ENCODE results near the gene ESYT3.
A peak's percentile ranks its signal among the peaks of the same experiment; 100 is the strongest.

The ESYT3 gene

DNA sequence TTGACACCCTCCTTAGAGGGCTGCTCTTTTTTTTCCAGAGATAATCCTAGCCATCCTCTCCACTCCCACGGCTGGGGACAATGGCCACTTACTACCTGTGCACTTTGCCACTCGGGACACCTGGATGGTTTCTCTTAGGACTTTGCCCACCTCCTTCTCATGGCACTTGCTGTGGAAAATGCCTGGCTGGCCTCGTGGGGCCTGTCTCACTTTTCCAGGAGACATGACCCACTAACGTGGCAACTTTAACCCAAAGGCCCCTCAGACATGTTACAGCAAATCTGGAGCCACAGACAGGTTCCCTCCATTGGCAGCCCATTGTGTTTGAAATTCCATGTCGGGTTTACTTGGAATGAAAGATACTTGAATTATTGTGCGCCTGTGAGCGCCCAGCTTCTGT, 29.4 kb upstream of the ESYT3 start:
- Histone ChIP-seq H3K14ac (ENCODE audit: low read length) (no peak overlapping the region), H3K4me1 (ENCODE audit: control insufficient read depth in 1 of 2, insufficient read depth in 2 of 2, low read length in 2 of 2) (peaks cover 0 to 2% of the 10 kb centered on the region in 2 experiments), H3K9me3 (ENCODE audit: insufficient read depth, low read depth, low read length) (no peaks in the 10 kb centered on the region), H3K27me3 (ENCODE audit: insufficient read depth, low read length) (peaks cover 2% of the 10 kb centered on the region), H2BK12ac (ENCODE audit: low read length) (no peak overlapping the region), H3K36me3 (ENCODE audit: control insufficient read depth in 1 of 2, insufficient read depth in 2 of 2, low read length in 2 of 2) (peaks cover 19 to 37% of the 10 kb centered on the region in 2 experiments), H4K8ac (ENCODE audit: low read depth, low read length) (no peak overlapping the region), H3K23ac (ENCODE audit: low read length) (no peak overlapping the region), H4K12ac (ENCODE audit: low read depth, low read length) (no peak overlapping the region), H3K4me2 (ENCODE audit: low read length) (no peak overlapping the region), H3K4me3 (ENCODE audit: low read depth, low read length) (no peak overlapping the region), H3K9ac (ENCODE audit: low read length) (no peak overlapping the region), H3K4ac (ENCODE audit: low read depth, low read length) (no peak overlapping the region), H2AK5ac (ENCODE audit: low read length) (no peak overlapping the region), H3K79me2 (ENCODE audit: control insufficient read depth, insufficient read depth, low read length, poor library complexity) (no peaks in the 10 kb centered on the region), H4K91ac (ENCODE audit: low read depth, low read length) (no peak overlapping the region), H2AFZ (ENCODE audit: insufficient read depth, low read length, poor library complexity) (no peak overlapping the region), H2BK5ac (ENCODE audit: low read depth, low read length, poor library complexity) (no peak overlapping the region), H2BK120ac (ENCODE audit: insufficient read depth, low read length, poor library complexity) (no peak overlapping the region), H3K18ac (ENCODE audit: low read length) (no peak overlapping the region), H3K27ac (ENCODE audit: low read depth, low read length) (no peak overlapping the region), H3K79me1 (ENCODE audit: low read length) (no peaks in the 10 kb centered on the region)
- no CpG with 5 or more reads among the region's 7 CpGs for WGBS (ENCODE audit: extremely low coverage, insufficient coverage, insufficient read length)
- DNase-seq: no peak

DNA sequence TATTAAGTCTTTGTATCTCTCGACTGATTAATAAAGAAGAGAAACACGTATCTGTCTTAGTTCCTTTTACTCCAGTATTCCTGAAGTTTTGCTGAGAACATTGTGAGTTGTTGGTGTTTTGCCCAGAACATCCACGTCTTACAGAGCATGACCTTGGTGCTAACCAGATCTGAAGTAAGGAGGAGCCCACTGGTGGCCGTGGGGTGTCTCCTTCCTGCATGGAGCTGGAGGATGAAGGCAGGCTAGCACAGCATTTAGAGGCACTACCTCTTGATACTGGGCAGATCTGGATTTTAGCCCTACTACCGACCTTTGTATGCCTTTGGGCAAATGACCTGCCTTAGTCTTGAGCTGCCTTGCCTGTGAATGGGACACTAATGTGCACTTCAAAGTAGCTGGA, 28.9 kb upstream of the ESYT3 start:
- H3K4me2 ChIP-seq (ENCODE audit: low read length): no peak overlapping the region
- H4K91ac ChIP-seq (ENCODE audit: low read depth, low read length): no peak overlapping the region
- H2BK120ac ChIP-seq (ENCODE audit: insufficient read depth, low read length, poor library complexity): no peak overlapping the region
- H3K23ac ChIP-seq (ENCODE audit: low read length): no peak overlapping the region
- no peak overlapping the region for H3K4ac ChIP-seq (ENCODE audit: low read depth, low read length)
- no peak overlapping the region for H4K8ac ChIP-seq (ENCODE audit: low read depth, low read length)
- H3K4me3 ChIP-seq (ENCODE audit: low read depth, low read length): no peak overlapping the region
- no peaks in the 10 kb centered on the region for H3K79me2 ChIP-seq (ENCODE audit: control insufficient read depth, insufficient read depth, low read length, poor library complexity)
- no peak overlapping the region for H2BK12ac ChIP-seq (ENCODE audit: low read length)
- H4K12ac ChIP-seq (ENCODE audit: low read depth, low read length): no peak overlapping the region
- peaks cover 19 to 35% of the 10 kb centered on the region in 2 experiments for H3K36me3 ChIP-seq (ENCODE audit: control insufficient read depth in 1 of 2, insufficient read depth in 2 of 2, low read length in 2 of 2)
- H3K9ac ChIP-seq (ENCODE audit: low read length): no peak overlapping the region
- no peak overlapping the region for H2AFZ ChIP-seq (ENCODE audit: insufficient read depth, low read length, poor library complexity)
- WGBS (ENCODE audit: extremely low coverage, insufficient coverage, insufficient read length): no CpG with 5 or more reads among the region's 5 CpGs
- no peak overlapping the region for H3K27ac ChIP-seq (ENCODE audit: low read depth, low read length)
- peaks cover 0 to 2% of the 10 kb centered on the region in 2 experiments for H3K4me1 ChIP-seq (ENCODE audit: control insufficient read depth in 1 of 2, insufficient read depth in 2 of 2, low read length in 2 of 2)
- no peak for DNase-seq
- peaks cover 2% of the 10 kb centered on the region for H3K27me3 ChIP-seq (ENCODE audit: insufficient read depth, low read length)
- H3K18ac ChIP-seq (ENCODE audit: low read length): no peak overlapping the region
- H2BK5ac ChIP-seq (ENCODE audit: low read depth, low read length, poor library complexity): no peak overlapping the region
- H3K14ac ChIP-seq (ENCODE audit: low read length): no peak overlapping the region
- H3K9me3 ChIP-seq (ENCODE audit: insufficient read depth, low read depth, low read length): no peaks in the 10 kb centered on the region
- no peaks in the 10 kb centered on the region for H3K79me1 ChIP-seq (ENCODE audit: low read length)
- no peak overlapping the region for H2AK5ac ChIP-seq (ENCODE audit: low read length)

DNA sequence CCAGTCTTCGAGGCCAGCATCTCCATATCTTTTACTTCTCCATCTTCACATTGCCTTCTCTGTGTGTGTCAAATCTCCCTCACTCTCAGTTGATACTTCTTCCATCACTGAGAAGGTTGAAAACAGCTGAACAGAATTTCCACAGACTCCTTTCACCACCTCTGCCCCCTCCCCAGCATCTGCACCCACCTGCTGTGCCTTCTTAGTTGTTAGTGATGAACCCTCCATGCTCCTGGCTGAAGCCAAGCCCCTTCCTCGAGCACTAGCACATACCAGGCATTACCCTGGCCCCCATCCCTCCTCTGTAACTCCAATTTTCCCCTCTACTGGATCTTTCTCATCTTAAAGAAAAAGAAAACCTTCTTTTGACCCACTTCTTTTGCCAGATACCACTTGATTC, 27.8 kb upstream of the ESYT3 start:
- Histone ChIP-seq H3K9me3 (ENCODE audit: insufficient read depth, low read depth, low read length) (peaks cover 1% of the 10 kb centered on the region), H2BK5ac (ENCODE audit: low read depth, low read length, poor library complexity) (no peak overlapping the region), H3K23ac (ENCODE audit: low read length) (no peak overlapping the region), H4K12ac (ENCODE audit: low read depth, low read length) (no peak overlapping the region), H3K14ac (ENCODE audit: low read length) (no peak overlapping the region), H3K9ac (ENCODE audit: low read length) (no peak overlapping the region), H4K8ac (ENCODE audit: low read depth, low read length) (no peak overlapping the region), H4K91ac (ENCODE audit: low read depth, low read length) (no peak overlapping the region), H3K79me1 (ENCODE audit: low read length) (no peaks in the 10 kb centered on the region), H2BK120ac (ENCODE audit: insufficient read depth, low read length, poor library complexity) (no peak overlapping the region), H3K18ac (ENCODE audit: low read length) (no peak overlapping the region), H3K4ac (ENCODE audit: low read depth, low read length) (no peak overlapping the region), H2BK12ac (ENCODE audit: low read length) (no peak overlapping the region), H3K79me2 (ENCODE audit: control insufficient read depth, insufficient read depth, low read length, poor library complexity) (no peaks in the 10 kb centered on the region), H3K27me3 (ENCODE audit: insufficient read depth, low read length) (peaks cover 2% of the 10 kb centered on the region), H2AFZ (ENCODE audit: insufficient read depth, low read length, poor library complexity) (no peak overlapping the region), H2AK5ac (ENCODE audit: low read length) (no peak overlapping the region), H3K36me3 (ENCODE audit: control insufficient read depth in 1 of 2, insufficient read depth in 2 of 2, low read length in 2 of 2) (peaks cover 17 to 30% of the 10 kb centered on the region in 2 experiments), H3K4me1 (ENCODE audit: control insufficient read depth in 1 of 2, insufficient read depth in 2 of 2, low read length in 2 of 2) (peaks cover 0 to 2% of the 10 kb centered on the region in 2 experiments), H3K4me3 (ENCODE audit: low read depth, low read length) (no peak overlapping the region), H3K27ac (ENCODE audit: low read depth, low read length) (no peak overlapping the region), H3K4me2 (ENCODE audit: low read length) (no peak overlapping the region)
- no CpG with 5 or more reads among the region's 2 CpGs for WGBS (ENCODE audit: extremely low coverage, insufficient coverage, insufficient read length)
- no peak for DNase-seq

DNA sequence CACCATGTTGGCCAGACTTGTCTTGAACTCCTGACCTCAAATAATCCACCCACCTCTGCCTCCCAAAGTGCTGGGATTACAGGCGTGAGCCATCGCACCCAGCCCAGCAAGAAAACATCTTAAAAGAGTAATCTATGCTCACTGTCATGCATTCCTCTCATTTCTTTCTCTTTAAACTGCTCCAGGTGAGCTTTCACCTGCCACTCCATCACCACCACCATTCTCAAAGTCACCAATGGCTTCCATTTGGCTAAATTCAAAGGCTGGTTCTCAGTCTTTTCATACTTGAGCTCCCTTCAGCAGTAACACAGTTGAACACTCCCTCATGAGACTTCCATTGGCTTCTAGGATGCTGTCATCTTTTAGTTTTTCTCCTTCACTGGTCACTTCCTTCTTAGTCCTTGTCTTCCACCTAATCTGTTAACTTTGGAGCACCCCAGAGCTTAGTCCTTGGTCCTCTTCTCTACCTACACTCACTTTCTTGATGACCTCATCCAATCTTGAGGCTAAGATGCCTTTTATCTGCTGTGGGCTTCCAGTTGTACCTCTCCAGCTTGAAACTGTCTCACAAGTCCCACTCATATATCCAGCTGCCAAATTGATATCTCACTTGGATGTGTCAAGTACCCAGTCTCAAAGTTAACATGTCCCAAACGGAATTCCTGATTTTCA, 27.0 kb upstream of the ESYT3 start:
- H2BK12ac ChIP-seq (ENCODE audit: low read length): no peak overlapping the region
- no peak overlapping the region for H3K9ac ChIP-seq (ENCODE audit: low read length)
- H3K79me2 ChIP-seq (ENCODE audit: control insufficient read depth, insufficient read depth, low read length, poor library complexity): no peaks in the 10 kb centered on the region
- H3K9me3 ChIP-seq (ENCODE audit: insufficient read depth, low read depth, low read length): peaks cover 1% of the 10 kb centered on the region
- H3K4ac ChIP-seq (ENCODE audit: low read depth, low read length): no peak overlapping the region
- H4K12ac ChIP-seq (ENCODE audit: low read depth, low read length): no peak overlapping the region
- no peaks in the 10 kb centered on the region for H3K4me1 ChIP-seq (ENCODE audit: control insufficient read depth in 1 of 2, insufficient read depth in 2 of 2, low read length in 2 of 2)
- peaks cover 13 to 26% of the 10 kb centered on the region in 2 experiments for H3K36me3 ChIP-seq (ENCODE audit: control insufficient read depth in 1 of 2, insufficient read depth in 2 of 2, low read length in 2 of 2)
- H3K18ac ChIP-seq (ENCODE audit: low read length): no peak overlapping the region
- DNase-seq: peak; percentile 59 to 84
- no peak overlapping the region for H2AFZ ChIP-seq (ENCODE audit: insufficient read depth, low read length, poor library complexity)
- no peak overlapping the region for H2BK120ac ChIP-seq (ENCODE audit: insufficient read depth, low read length, poor library complexity)
- H2BK5ac ChIP-seq (ENCODE audit: low read depth, low read length, poor library complexity): no peak overlapping the region
- no peaks in the 10 kb centered on the region for H3K79me1 ChIP-seq (ENCODE audit: low read length)
- H3K14ac ChIP-seq (ENCODE audit: low read length): no peak overlapping the region
- H3K23ac ChIP-seq (ENCODE audit: low read length): no peak overlapping the region
- H4K8ac ChIP-seq (ENCODE audit: low read depth, low read length): no peak overlapping the region
- no peak overlapping the region for H4K91ac ChIP-seq (ENCODE audit: low read depth, low read length)
- H3K27me3 ChIP-seq (ENCODE audit: insufficient read depth, low read length): peaks cover 2% of the 10 kb centered on the region
- H3K27ac ChIP-seq (ENCODE audit: low read depth, low read length): no peak overlapping the region
- H3K4me3 ChIP-seq (ENCODE audit: low read depth, low read length): no peak overlapping the region
- WGBS (ENCODE audit: extremely low coverage, insufficient coverage, insufficient read length): no CpG with 5 or more reads among the region's 3 CpGs
- no peak overlapping the region for H3K4me2 ChIP-seq (ENCODE audit: low read length)
- H2AK5ac ChIP-seq (ENCODE audit: low read length): no peak overlapping the region
